Hematopoietic multipotent progenitor cell treated with erythropoietin and hydrocortisone succinate and interleukin-3 and kit ligand, for 6 days (in vitro differentiated cells): ENCODE measurements around the gene OXLD1.

ENCODE experiments used
- DNase-seq: peaks from one replicate; pipeline ENCODE4 v3.0.0-alpha.2; 2015

OXLD1 gene

GRCh38 chr17:81666342-81667191 is at the start of gene OXLD1, which contains the start of gene CCDC137:
OXLD1 (minus strand) TSS chr17:81666605; CDS start chr17:81666577, 28 bp downstream.
CCDC137 (plus strand) TSS chr17:81666737; CDS start chr17:81666767, 30 bp downstream.
- peak; percentile 98 for DNase-seq

- DNase-seq: no peak
These were observed 48.9 kb upstream of the OXLD1 start for GRCh38 chr17:81715107-81715871.

GRCh38 chr17:81714412-81715106 is 48.2 kb upstream of the OXLD1 start:
- no peak for DNase-seq

- DNase-seq: peak; percentile 59
These were observed 47.4 kb upstream of the OXLD1 start for GRCh38 chr17:81713556-81714411.

GRCh38 chr17:81713004-81713555 is 46.7 kb upstream of the OXLD1 start:
- DNase-seq: no peak

- DNase-seq: peak; percentile 50
These were observed 46.1 kb upstream of the OXLD1 start for GRCh38 chr17:81712468-81713003.

GRCh38 chr17:81711814-81712467 is 45.5 kb upstream of the OXLD1 start, which contains the start of gene SLC25A10:
SLC25A10 (plus strand) TSS chr17:81712284; CDS start chr17:81712427, 143 bp downstream.
- peak; percentile 87 for DNase-seq

GRCh38 chr17:81710514-81711308 is 44.3 kb upstream of the OXLD1 start:
- peak; percentile 70 for DNase-seq

GRCh38 chr17:81708739-81709185 is 42.4 kb upstream of the OXLD1 start:
- no peak for DNase-seq

- no peak for DNase-seq
These were observed 41.6 kb upstream of the OXLD1 start for GRCh38 chr17:81707725-81708646.

- no peak for DNase-seq
These were observed 40.6 kb upstream of the OXLD1 start for GRCh38 chr17:81706757-81707624.

GRCh38 chr17:81706232-81706611 is 39.8 kb upstream of the OXLD1 start:
- no peak for DNase-seq

GRCh38 chr17:81705518-81706231 is 39.3 kb upstream of the OXLD1 start:
- no peak for DNase-seq

- DNase-seq: peak; percentile 45
These were observed 37.6 kb upstream of the OXLD1 start for GRCh38 chr17:81703747-81704654.

GRCh38 chr17:81702934-81703746 is 36.7 kb upstream of the OXLD1 start, which contains the start of gene MRPL12:
MRPL12 (plus strand) TSS chr17:81703367; CDS start chr17:81703502, 135 bp downstream.
- peak; percentile 97 for DNase-seq
